ENCODE measurements around the gene TNFRSF6B.

DNA sequence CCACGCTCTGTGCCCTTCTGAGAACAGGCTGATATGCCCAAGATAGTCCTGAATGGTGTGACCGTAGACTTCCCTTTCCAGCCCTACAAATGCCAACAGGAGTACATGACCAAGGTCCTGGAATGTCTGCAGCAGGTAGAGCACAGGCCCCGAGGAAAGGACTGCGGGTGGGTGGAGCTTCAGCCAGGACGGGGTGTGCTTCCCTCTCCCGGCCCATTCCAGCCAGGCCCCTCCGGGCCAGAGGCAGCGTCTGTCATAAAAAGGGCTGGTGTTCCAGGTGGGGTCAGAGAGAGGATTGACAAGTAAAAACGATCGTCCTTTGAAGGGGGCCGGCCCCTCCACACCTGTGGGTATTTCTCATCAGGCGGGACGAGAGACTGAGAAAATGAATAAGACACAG, 37.1 kb upstream of the TNFRSF6B start:
- no peak for TF ChIP-seq CTCF (IDR thresholded peaks at IDR 0.05)
- no peak for TF ChIP-seq ZFX (IDR thresholded peaks at IDR 0.05; ENCODE audit: borderline replicate concordance)

Measured in 22Rv1 (cell line).